Daoy (cell line): ENCODE data around the gene AKR1C4. TPM values are rescaled to one million over a fixed set of nuclear protein-coding genes. Genes with fewer than 3 reads are reported as not detected.
A peak's percentile ranks its signal among the peaks of the same experiment; 100 is the strongest.
"Not testable (repeated sequence)": the region's sequence is repeated elsewhere in the genome, so short reads cannot be mapped to it uniquely, and the experiment has no call there.

Experiments
- DNase-seq: peaks from one replicate; pipeline ENCODE4 v3.0.0-alpha.2; 2015; ENCODE audit warnings: low read depth
- total RNA-seq: library from RNA; depleted of rRNA; stranded (reverse); fragments of >200 nt; shearing (Covaris generic); gene quantifications from 2 replicates; pipeline ENCODE4 v1.2.3, GENCODE V29; 2014

AKR1C4 gene
- total RNA-seq, 1 experiment from 2014 or later, result not detected

DNA sequence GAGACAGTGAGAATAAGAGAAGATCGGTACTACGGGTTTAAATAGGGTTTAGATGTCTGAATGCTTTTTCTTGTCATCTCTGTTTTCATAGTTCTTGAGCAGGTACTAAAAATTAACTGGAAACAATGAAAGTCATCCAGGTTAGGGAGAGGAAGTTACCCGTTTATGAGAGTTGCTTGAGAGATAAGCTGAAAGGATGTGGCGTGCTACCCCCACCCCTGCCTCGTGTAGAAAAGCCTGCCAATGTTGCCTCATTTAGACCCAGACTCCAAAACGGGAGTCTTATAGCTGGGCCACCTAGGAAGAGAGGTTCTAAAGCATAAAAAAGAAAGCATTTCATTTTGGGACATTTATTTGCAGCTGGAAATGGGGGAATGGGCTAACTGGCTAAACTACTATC, 10.2 kb downstream of the AKR1C4 start:
- no peak for DNase-seq

DNA sequence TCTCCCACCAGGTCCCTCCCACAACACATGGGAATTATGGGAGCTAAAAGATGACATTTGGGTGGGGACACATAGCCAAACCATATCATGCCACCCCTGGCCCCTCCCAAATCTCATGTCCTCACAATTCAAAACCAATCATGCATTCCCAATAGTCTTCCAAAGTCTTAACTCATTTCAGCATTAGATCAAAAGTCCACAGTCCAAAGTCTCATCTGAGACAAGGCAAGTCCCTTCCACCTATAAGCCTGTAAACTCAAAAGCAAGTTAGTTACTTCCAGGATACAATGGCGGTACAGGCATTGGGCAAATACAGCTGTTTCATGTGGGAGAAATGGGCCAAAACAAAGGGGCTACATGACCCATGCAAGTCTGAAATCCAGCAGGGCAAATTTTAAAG, 13.1 kb downstream of the AKR1C4 start:
- not testable (repeated sequence) for DNase-seq

DNA sequence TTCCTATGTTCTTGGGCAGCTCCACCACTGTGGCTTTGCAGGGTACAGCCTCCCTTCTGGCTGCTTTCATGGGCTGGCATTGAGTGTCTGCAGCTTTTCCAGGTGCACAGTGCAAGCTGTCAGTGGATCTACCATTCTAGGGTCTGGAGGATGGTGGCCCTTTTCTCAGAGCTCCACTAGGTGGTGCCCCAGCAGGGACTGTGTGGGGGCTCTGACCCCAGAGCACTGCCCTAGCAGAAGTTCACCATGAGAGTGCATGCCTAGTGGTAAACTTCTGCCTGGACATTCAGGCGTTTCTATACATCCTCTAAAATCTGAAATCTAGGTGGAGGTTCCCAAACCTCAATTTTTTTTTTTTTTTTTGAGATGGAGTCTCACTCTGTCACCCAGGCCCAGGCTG, 13.6 kb downstream of the AKR1C4 start:
- DNase-seq, result not testable (repeated sequence)

DNA sequence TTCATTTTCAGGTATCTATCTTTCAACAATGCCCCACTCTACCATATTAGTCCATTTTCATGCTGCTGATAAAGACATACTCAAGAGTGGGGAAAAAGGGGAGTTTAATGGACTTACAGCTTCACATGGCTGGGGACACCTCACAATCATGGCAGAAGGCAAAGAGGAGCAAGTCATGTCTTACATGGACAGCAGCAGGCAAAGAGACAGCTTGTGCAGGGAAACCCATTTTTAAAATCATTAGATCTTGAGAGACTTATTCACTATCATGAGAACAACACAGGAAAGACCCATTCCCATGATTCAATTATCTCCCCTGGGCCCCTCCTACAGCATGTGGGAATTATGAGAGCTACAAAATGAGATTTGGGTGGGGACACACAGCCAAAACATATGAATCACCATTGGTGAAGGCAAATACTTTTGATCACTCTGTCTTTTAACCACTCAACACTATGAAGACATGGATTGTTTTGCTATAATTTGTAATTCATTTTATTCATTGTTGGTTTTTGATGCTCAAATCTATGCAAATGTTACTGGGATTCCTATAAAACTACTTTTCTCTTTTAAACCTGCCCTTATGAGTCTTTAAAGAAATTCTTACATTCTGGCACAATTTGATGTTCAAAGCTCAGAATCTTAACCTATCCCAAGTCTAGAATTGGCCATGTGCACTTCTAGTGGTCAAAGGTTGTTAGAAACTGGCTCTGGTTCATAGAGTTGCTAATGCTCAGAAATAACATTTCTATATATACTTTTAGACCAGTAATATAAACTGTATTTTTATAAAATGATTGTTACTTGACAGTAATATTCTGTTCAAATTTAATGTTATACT, 15.3 kb downstream of the AKR1C4 start:
- DNase-seq, result no peak

DNA sequence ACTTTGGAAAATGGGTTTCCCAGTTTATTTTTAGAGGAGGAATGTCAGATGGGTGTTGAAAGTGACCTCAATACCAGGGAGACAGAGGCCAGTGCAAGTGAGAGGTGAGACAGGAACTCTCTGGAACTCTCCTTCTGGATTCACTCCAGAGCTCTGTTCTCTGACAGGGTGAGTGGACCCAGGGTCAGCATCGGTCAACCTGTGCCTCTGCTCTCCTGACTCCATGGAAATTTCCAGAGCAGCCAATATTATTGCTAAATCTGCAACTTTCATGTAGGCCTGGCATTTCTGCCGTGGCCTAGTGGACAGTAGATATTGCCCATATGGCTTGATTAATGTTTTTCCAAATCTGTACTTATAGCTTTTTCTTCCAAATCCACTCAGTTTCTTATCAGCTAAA, 20.2 kb downstream of the AKR1C4 start:
- no peak for DNase-seq

DNA sequence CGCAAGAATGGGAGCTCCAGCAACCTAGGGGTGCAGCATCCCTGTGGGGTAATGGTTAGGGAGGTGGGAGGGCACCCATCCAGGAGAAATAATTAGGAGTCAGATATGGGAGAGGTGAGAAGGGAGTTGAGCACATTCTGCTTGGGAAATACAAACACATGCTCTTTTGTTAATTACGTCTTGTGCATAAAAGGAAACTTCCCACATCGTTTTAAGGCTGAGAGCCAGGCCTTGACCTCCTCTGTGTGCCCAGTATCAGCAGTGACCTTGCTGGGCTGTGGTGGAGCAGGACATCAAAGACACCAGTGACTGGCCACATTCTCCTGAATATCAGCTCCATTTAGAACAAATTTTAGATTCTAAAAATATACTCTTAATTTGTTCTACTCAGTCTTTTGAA, 22.6 kb downstream of the AKR1C4 start:
- no peak for DNase-seq

DNA sequence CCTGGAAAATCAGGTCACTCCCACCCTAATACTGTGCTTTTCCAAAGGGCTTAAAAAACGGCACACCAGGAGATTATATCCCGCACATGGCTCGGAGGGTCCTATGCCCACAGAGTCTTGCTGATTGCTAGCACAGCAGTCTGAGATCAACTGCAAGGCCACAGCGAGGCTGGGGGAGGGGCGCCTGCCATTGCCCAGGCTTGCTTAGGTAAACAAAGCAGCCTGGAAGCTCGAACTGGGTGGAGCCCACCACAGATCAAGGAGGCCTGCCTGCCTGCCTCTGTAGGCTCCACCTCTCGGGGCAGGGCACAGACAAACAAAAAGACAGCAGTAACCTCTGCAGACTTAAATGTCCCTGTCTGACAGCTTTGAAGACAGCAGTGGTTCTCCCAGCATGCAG, 26.3 kb downstream of the AKR1C4 start:
- not testable (repeated sequence) for DNase-seq

DNA sequence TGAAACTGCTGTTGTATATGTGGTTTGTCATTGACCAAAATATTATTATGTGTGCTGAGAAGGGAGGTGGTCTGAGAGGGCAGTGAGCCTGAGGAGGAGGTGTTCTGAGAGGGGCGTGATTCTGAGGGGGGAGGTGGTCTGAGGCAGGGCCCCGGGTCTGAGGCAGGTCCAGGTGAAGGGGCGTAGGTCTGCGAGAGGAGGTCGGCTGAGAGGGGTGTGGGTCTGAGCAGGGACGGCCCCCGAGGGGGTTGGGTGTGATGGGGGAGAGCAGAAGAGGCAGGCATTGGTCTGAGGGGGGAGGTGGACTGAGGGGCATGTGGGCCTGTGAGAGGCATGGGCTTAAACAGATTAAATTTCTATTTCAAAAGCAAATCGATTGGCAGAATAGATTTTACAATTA, 32.4 kb downstream of the AKR1C4 start:
- DNase-seq, result no peak

DNA sequence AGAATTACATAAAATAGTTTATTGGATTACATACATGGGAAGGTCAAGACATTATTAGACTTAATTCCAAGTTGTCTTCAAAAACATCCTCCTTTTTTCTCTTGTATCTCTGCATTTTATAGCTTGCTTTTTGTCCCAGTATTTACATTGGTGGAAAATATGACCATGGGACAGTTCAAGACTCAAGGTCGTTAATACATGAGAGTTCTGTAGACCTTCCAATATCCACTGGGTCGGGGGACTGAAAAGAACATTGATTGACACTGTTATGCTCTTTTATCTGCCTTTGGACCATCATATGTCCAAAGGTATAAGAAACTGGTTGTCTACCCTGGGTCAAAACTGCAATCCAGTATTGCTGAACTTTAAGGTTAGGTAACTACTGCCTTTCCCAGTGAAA, 36.7 kb downstream of the AKR1C4 start:
- DNase-seq, result no peak

DNA sequence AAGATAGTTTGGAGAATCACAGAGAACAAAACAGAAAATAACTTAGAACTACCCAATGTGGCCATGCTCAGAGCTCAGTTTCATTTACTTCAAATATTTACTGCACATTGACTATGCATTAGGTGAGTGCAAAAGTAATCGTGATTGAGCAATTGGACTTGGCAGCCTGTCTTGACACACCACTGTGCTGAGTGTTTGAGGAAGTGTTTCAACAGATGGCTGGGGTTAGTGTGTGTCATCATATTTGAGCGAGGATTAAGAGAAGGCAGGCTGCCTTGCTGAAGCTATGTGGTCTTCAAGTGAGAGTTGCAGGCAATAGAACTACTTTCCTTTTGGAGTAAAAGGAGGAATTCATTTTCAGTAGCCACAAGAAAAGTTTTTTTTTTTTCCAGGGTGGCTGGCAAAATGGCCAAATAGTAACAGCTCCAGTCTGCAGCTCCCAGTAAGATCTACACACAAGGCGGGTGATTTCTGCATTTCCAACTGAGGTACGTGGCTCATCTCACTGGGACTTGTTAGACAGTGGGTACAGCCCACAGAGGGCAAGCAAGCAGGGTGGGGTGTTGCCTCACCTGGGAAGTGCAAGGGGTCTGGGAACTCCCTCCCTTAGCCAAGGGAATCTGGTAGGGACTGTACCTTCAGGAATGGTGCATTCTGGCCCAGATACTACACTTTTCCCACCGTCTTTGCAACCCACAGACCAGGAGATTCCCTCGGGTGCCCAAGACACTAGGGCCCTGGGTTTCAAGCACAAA, 37.6 kb downstream of the AKR1C4 start:
- DNase-seq, result peak; percentile 3

DNA sequence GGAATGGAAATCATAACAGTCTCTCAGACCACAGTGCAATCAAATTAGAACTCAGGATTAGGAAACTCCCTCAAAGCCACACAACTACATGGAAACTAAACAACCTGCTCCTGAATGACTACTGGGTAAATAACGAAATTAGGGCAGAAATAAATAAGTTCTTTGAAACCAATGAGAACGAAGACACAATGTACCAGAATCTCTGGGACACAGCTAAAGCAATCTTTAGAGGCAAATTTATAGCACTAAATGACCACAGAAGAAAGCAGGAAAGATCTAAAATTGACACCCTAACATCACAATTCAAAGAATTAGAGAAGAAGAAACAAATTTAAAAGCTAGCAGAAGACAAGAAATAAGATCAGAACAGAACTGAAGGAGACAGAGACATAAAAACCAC, 40.9 kb downstream of the AKR1C4 start:
- DNase-seq, result not testable (repeated sequence)

DNA sequence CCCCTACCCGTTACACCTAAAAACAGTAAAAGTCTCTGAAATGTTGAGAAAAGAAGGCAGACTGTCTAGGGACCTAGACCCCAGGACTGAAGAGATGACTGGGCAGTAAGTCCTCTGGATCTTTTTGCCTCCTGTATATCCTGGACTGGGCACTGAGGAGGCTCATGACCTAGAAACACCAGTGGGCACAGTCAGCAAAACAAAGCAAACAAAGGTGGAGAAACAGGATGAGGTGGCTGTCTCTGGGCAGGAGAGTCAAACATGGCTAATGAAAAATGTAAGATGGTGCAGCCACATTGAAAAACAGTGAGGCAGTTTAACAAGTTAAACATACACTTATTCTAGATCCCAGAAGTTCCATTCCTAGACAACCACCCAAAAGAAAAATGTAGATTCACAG, 45.9 kb downstream of the AKR1C4 start:
- DNase-seq, result no peak

DNA sequence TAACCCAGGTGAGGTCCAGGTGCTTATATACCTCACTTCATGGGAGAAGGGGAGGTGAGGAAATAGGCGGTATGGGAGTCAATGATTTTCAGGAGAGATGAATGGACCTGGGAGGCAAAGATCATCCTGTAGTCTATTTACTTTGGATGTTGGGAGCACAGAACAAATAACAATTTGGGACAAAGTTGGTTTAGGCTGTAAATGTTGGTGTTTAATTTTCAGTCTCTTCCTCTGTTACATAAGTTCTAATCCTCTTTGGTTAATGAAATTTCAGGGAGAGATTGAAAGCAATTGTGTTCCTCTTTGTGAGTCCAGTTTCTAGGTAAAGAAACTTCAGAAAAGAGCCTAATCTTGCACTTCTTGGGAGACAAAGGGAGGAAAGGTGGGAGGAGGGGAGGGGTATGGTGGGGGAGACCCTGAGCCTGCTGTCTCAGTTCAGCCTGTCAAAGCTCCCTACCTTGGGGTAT, 46.9 kb downstream of the AKR1C4 start:
- DNase-seq, result no peak

DNA sequence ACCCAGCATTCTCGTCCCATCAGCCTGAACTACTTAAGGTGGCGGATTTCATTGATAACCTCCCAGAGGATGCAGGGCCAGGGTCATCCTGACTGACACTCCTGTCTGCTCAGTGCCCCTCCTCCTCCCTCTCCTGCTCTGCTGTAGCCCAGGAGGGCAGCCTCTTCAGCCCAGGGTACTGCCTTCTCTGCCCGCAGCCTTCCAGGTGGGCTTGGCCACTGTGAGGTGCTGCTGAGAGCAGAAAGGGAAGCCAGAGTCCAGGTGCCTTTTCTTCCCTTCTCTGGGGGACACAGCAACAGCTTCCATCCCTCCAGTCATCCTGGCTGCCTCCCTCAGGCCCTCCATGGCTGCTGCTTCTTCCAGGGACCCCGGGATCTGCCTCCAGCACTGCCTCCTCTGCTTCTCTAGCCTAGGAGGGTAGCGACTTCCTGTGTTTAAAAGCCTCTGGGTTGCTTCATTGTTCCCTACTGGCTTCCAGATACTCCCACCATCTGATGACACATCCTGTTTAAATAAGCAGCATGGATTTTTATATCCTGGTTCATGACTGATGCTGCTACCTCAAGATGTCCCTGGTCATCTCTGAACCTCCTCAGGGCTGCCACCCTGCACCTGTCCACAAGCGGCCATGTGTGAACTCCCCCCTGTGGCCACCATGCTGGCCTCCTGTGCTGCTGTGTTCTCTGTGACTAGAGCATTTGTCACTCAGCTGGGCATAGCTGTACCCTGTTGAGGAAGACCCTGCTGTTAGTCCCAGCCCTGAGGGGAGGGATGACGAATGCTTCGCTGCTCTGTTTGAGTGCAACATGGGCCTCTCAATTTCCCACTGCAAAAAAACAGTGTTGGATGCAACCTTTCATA, 55.8 kb downstream of the AKR1C4 start:
- DNase-seq, result peak; percentile 2

DNA sequence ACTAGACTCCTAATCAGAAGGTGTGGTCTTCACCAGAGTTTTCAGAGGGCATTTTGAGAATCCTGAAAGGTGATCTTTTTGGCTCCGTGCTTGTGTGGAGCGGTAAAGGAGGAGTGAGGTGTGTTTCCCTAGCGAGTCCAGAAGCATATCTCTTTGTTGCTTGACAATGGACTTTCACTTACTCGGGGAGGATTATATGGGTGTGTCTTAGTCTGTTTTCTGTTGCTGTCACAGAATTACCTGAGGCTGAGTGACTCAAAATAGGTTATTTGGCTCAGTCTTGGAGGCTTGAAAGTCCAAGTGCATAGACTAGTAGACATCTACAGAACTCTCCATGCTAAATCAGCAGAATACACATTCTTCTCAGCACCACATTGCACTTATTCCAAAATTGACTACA, 57.9 kb downstream of the AKR1C4 start:
- no peak for DNase-seq

DNA sequence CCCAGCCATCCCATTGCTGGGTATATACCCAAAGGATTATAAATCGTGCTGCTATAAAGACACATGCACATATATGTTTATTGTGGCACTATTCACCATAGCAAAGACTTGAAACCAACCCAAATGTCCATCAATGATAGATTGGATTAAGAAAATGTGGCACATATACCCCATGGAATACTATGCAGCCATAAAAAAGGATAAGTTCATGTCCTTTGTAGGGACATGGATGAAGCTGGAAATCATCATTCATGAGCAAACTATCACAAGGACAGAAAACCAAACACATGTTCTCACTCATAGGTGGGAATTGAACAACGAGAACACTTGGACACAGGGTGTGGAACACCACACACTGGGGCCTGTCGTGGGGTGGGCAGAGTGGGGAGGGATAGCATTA, 61.1 kb downstream of the AKR1C4 start:
- not testable (repeated sequence) for DNase-seq

DNA sequence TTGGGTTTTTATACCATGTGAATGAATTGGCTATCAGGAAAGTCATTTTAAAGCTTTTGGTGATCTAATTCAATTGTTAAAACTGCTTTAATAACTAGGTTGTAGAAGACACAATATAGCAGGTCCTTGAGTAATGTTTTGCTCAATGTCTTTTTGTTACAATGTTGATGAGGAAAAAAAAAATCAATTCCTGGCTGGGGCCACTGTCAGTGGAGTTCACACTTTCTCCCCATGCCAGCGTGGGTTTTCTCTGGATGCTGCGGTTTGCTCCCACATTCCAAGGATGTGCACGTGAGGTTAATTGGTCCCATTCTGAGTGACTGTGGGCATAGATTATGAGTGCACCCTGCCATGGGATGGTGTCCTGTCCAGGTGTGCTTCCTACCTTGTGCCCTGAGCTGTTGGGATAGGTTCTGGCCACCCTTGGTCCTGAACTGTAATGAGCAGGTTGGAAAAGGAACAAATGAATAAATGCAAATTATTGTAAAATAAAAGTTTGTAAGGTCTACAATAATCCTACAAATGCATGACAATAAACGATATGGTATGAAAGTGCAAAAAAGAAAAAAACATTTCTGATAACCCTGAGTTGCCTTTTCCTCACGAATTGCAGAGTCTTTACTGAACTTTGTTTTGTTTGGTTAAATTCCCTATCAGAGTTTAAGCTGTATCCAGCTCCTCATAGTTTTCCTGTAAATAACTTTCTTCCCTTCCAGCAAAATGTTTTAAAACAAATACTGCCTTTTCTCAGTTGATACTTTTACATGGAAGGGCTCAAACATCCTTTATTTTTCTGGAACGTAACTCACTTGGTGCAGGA, 62.7 kb downstream of the AKR1C4 start:
- no peak for DNase-seq

DNA sequence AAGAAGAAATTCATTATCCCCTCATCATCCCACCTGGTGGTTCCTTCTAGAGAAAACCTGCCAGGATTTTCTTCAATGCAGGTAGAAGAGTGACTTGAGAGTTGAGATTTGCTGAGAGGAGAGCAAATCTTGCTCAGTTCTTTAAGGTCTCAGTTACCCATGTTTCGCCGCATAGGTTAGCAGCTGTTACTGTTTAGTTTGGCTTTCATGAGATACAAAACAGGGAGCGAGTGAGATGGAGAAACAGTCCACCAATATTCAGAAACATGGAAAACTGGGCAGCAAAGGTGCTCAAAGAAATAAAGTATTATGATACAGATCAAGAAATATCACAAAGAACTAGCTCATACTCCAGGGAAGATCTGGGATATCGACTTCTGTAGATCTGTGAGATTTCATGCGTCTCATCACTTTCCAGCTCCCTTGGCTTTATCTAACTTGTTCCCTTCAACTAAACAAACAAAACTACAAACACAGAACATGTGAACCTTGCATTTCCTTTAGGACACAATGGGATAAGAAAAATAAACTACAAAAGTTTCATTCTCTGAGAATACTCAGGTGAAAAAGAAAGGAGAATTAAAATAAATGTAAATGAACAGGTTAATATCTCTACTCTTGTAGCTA, 63.4 kb downstream of the AKR1C4 start:
- DNase-seq, result no peak

DNA sequence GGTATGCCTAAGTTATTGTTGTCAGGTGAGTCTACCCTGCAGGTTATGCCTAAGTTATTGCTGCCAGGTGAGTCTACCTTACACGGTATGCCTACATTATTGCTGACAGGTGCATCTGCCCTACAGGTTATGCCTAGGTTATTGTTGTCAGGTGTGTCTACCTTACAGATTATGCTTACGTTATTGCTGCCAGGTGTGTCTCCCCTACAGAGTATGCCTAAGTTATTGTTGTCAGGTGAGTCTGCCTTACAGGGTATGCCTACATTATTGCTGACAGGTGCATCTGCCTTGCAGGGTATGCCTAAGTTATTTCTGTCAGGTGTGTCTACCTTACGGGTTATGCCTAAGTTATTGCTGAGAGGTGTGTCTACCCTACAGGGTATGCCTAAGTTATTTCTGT, 64.2 kb downstream of the AKR1C4 start:
- DNase-seq, result no peak

DNA sequence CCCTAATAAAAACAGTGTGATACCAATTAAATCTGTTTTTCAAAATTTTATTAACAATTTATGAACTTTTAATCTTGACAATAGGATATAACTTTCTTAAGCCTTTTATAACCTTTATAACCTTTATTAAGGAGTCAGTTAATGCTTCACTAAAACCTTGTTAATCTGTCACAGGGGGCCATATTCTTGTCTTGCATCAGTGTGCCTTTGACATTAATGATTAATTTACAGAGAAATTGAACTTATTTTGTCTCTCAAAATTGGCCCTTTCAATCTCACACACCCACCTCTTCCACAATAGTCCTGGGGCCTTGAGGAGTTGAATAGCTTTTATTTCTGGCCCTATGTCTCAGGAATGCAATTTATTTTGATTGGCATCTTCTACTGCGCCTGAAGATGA, 68.5 kb downstream of the AKR1C4 start:
- DNase-seq, result no peak

DNA sequence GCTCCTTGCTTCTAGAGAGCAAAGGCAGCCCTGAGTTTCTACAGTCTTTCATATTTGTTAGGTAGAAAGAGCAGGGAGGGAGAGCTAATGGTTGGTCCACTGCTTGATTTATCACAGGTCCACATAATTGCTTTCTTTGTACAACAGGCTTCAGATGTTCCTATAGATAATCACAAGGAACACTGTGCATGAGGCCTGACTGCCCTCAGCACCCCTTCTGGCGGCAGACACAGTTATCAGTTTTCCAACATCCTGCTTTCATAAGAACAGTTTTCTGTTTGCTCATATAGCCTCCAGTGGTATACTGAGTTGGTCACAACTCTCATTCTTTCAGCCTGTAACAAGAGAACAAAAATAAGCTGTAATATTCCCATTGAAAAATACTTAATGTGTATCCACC, 69.7 kb downstream of the AKR1C4 start:
- DNase-seq, result no peak
